ENCODE measurements around the gene ZNF700.
"Not testable (repeated sequence)": the region's sequence is repeated elsewhere in the genome, so short reads cannot be mapped to it uniquely, and the experiment has no call there.

Gene ZNF700

GRCh38 chr19:11942843-11943108, 17.9 kb downstream of the ZNF700 start:
- no peak for TF ChIP-seq CTCF (IDR thresholded peaks at IDR 0.05; ENCODE audit: insufficient read depth, low read depth, low read length, missing control alignments)
- no peak for DNase-seq (ENCODE audit: low read depth)
- no peak overlapping the region for H3K4me3 ChIP-seq (ENCODE audit: low read length)

GRCh38 chr19:11944656-11945055, 19.7 kb downstream of the ZNF700 start:
- TF ChIP-seq CTCF (IDR thresholded peaks at IDR 0.05; ENCODE audit: insufficient read depth, low read depth, low read length, missing control alignments) = no peak
- no peak for DNase-seq (ENCODE audit: low read depth)

GRCh38 chr19:11948646-11949045, 23.7 kb downstream of the ZNF700 start:
- TF ChIP-seq CTCF (IDR thresholded peaks at IDR 0.05; ENCODE audit: insufficient read depth, low read depth, low read length, missing control alignments) = no peak
- no peak overlapping the region for H3K4me3 ChIP-seq (ENCODE audit: low read length)
- no peak for DNase-seq (ENCODE audit: low read depth)

More at GRCh38 chr19:11944656-11945055, 19.7 kb downstream of the ZNF700 start:
- no peak overlapping the region for H3K4me3 ChIP-seq (ENCODE audit: low read length)

- no peak for DNase-seq (ENCODE audit: low read depth)
- TF ChIP-seq CTCF (IDR thresholded peaks at IDR 0.05; ENCODE audit: insufficient read depth, low read depth, low read length, missing control alignments) = no peak
- no peak overlapping the region for H3K4me3 ChIP-seq (ENCODE audit: low read length)
Observed at GRCh38 chr19:11949201-11949600, 24.3 kb downstream of the ZNF700 start.

GRCh38 chr19:11949614-11950080, 24.7 kb downstream of the ZNF700 start:
- H3K4me3 ChIP-seq (ENCODE audit: low read length); DNase-seq (ENCODE audit: low read depth): not testable (repeated sequence)

- no peak for DNase-seq (ENCODE audit: low read depth)
- TF ChIP-seq CTCF (IDR thresholded peaks at IDR 0.05; ENCODE audit: insufficient read depth, low read depth, low read length, missing control alignments) = no peak
- H3K4me3 ChIP-seq (ENCODE audit: low read length) = no peak overlapping the region
Observed at GRCh38 chr19:11950312-11950711, 25.4 kb downstream of the ZNF700 start.

GRCh38 chr19:11963566-11964355, 38.9 kb downstream of the ZNF700 start:
- DNase-seq (ENCODE audit: low read depth) = peak; percentile 59
- H3K4me3 ChIP-seq (ENCODE audit: low read length) = no peak overlapping the region
- TF ChIP-seq CTCF (IDR thresholded peaks at IDR 0.05; ENCODE audit: insufficient read depth, low read depth, low read length, missing control alignments) = peak; percentile 69

Data from epithelial cell of esophagus (primary cell).